IMR-90 (cell line): ENCODE measurements around the gene SEC23IP. TPM values are rescaled to one million over a fixed set of nuclear protein-coding genes. Genes with fewer than 3 reads are reported as not detected.
A peak's percentile ranks its signal among the peaks of the same experiment; 100 is the strongest.
"Not testable (repeated sequence)": the region's sequence is repeated elsewhere in the genome, so short reads cannot be mapped to it uniquely, and the experiment has no call there.

Source experiments
- ATAC-seq: fragments of 200-7000 bp; cut with Tn5 transposase; 2 replicates; pipeline ENCODE4 v1.9.1; 2020; ENCODE audit warnings: low read depth, mild to moderate bottlenecking, moderate library complexity
- BruUV-seq: library from RNA; stranded (reverse); fragments of 400-500 nt; replicated peaks from 2 replicates; lab custom pipeline; 2021; lab: Mats Ljungman, UMichigan
- CTCF ChIA-PET: fragments of 300-600 bp; formaldehyde crosslinking; extraction: SDS; loops from one replicate; lab custom pipeline; 2021; ENCODE audit warnings: antibody characterized with exemption; lab: Yijun Ruan, JAX
- POLR2A ChIA-PET: fragments of 300-600 bp; sonication (Branson Sonifier 250); formaldehyde crosslinking; loops from one replicate; lab custom pipeline; 2022; ENCODE audit warnings: antibody characterized with exemption; ENCODE audit not compliant: unreplicated experiment; lab: Charles Lee
- DNase-seq: peaks from one replicate; pipeline ENCODE4 v3.0.0; 2013
- H2AFZ ChIP-seq: replicated peaks from 2 replicates; pipeline ENCODE3; 2013; ENCODE audit warnings: low read length, mild to moderate bottlenecking; ENCODE audit not compliant: poor library complexity
- H2AK5ac ChIP-seq: 2 replicates; pipeline ENCODE4 v1.6.1; 2013; ENCODE audit warnings: low read depth, low read length, inconsistent platforms
- H2AK9ac ChIP-seq: replicated peaks from 2 replicates; pipeline ENCODE3; 2013; ENCODE audit warnings: mild to moderate bottlenecking, low read depth, low read length, moderate library complexity; ENCODE audit not compliant: poor library complexity
- H2BK120ac ChIP-seq: 2 replicates; pipeline ENCODE4 v1.6.1; 2013; ENCODE audit warnings: low read depth, low read length, inconsistent platforms
- H2BK15ac ChIP-seq: 3 replicates; pipeline ENCODE4 v1.6.1; 2013; ENCODE audit warnings: low read depth, low read length, inconsistent platforms
- H2BK20ac ChIP-seq: 2 replicates; pipeline ENCODE4 v1.6.1; 2013; ENCODE audit warnings: low read depth, mild to moderate bottlenecking, inconsistent platforms, low read length, moderate library complexity
- H2BK5ac ChIP-seq: 2 replicates; pipeline ENCODE4 v1.6.1; 2013; ENCODE audit warnings: mild to moderate bottlenecking, low read depth, low read length, inconsistent platforms; ENCODE audit not compliant: poor library complexity, severe bottlenecking
- H3K14ac ChIP-seq: replicated peaks from 2 replicates; pipeline ENCODE4 v1.6.1; 2013; ENCODE audit warnings: low read depth, low read length, inconsistent platforms
- H3K18ac ChIP-seq: 2 replicates; pipeline ENCODE4 v1.6.1; 2013; ENCODE audit warnings: low read depth, low read length, control low read depth
- H3K23ac ChIP-seq: 2 replicates; pipeline ENCODE4 v1.6.1; 2013; ENCODE audit warnings: low read depth, low read length, inconsistent platforms
- H3K27ac ChIP-seq: 2 replicates; pipeline ENCODE4 v1.5.1; 2013; ENCODE audit warnings: mild to moderate bottlenecking, control low read depth, low read length; ENCODE audit not compliant: insufficient read depth
- H3K27me3 ChIP-seq: 2 replicates; pipeline ENCODE4 v1.6.1; 2013; ENCODE audit warnings: low read length; ENCODE audit not compliant: control insufficient read depth, insufficient read depth
- H3K36me3 ChIP-seq: 2 replicates; pipeline ENCODE4 v1.6.1; 2013; ENCODE audit warnings: low read length, mixed read lengths; ENCODE audit not compliant: control insufficient read depth, insufficient read depth
- H3K4ac ChIP-seq: 2 replicates; pipeline ENCODE4 v1.6.1; 2013; ENCODE audit warnings: low read depth, low read length, inconsistent platforms
- H3K4me1 ChIP-seq: 2 replicates; pipeline ENCODE4 v1.6.1; 2013; ENCODE audit warnings: low read length, mixed read lengths; ENCODE audit not compliant: control insufficient read depth, insufficient read depth
- H3K4me2 ChIP-seq: 2 replicates; pipeline ENCODE4 v1.6.1; 2013; ENCODE audit warnings: low read depth, mild to moderate bottlenecking, control low read depth, low read length, moderate library complexity
- H3K4me3 ChIP-seq: 2 replicates; pipeline ENCODE4 v1.5.1; 2013; ENCODE audit warnings: low read depth, mild to moderate bottlenecking, control low read depth, low read length, moderate library complexity; ENCODE audit not compliant: insufficient read depth
- H3K56ac ChIP-seq: 2 replicates; pipeline ENCODE4 v1.6.1; 2013; ENCODE audit warnings: low read length, inconsistent platforms; ENCODE audit not compliant: insufficient read depth; ENCODE audit errors: extremely low read depth
- H3K79me1 ChIP-seq, 2 experiments: 2 replicates each; pipeline ENCODE4 v1.6.1; 2013; ENCODE audit warnings: low read length in 2 of 2, inconsistent platforms in 1 of 2, low read depth in 1 of 2
- H3K9ac ChIP-seq: 2 replicates; pipeline ENCODE4 v1.6.1; 2013; ENCODE audit warnings: low read depth, low read length, control low read depth
- H3K9me1 ChIP-seq: 2 replicates; pipeline ENCODE4 v1.6.1; 2013; ENCODE audit warnings: low read length, inconsistent platforms; ENCODE audit not compliant: insufficient read depth
- H3K9me3 ChIP-seq: 2 replicates; pipeline ENCODE4 v1.6.1; 2013; ENCODE audit warnings: low read length; ENCODE audit not compliant: control insufficient read depth, insufficient read depth
- H4K20me1 ChIP-seq: 2 replicates; pipeline ENCODE4 v1.6.1; 2013; ENCODE audit warnings: low read length, inconsistent platforms; ENCODE audit not compliant: insufficient read depth
- H4K5ac ChIP-seq: 2 replicates; pipeline ENCODE4 v1.6.1; 2013; ENCODE audit warnings: mild to moderate bottlenecking, low read depth, low read length, control low read depth
- H4K8ac ChIP-seq, 2 experiments: 2 replicates each; pipeline ENCODE4 v1.6.1; 2013; ENCODE audit warnings: low read depth in 2 of 2, low read length in 2 of 2, control low read depth in 1 of 2, inconsistent platforms in 1 of 2
- H4K91ac ChIP-seq: 2 replicates; pipeline ENCODE4 v1.6.1; 2013; ENCODE audit warnings: low read depth, low read length, inconsistent platforms; ENCODE audit not compliant: insufficient read depth
- WGBS, 2 experiments: methylation state at CpG; one replicate each; pipeline versions ENCODE4 v1.1.5 to v1.1.7; 2013; ENCODE audit warnings: missing lambda C conversion rate in 2 of 2; ENCODE audit not compliant: insufficient read length in 1 of 2; ENCODE audit errors: extremely low coverage in 2 of 2; 5-methylcytosine and 5-hydroxymethylcytosine counted together
- dilution Hi-C: fragments of 300-500 bp; cut with HindIII; formaldehyde crosslinking; loops from one replicate; pipeline ENCODE4 v1.14.3; 2018; ENCODE audit warnings: low sequenced_read_pairs; ENCODE audit not compliant: unreplicated experiment
- in situ Hi-C: fragments of 300-500 bp; cut with MboI; formaldehyde crosslinking; loops from 3 replicates; pipeline ENCODE4 v1.14.3; 2019; ENCODE audit warnings: low sequenced_read_pairs, inconsistent platforms, mixed read lengths
- intact Hi-C: fragments of 100-400 bp; cut with micrococcal nuclease; formaldehyde crosslinking; loops from 2 replicates; pipeline ENCODE4 v1.10.0; 2022
- polyA plus RNA-seq, 3 experiments: library from polyadenylated mRNA; depleted of rRNA; stranded (reverse); fragments of >200 nt; gene quantifications; 2 replicates each; pipeline ENCODE4 v1.2.3, GENCODE V29; 2012; ENCODE audit warnings: low replicate concordance in 1 of 3
- total RNA-seq: library from RNA; depleted of rRNA; stranded (reverse); fragments of >200 nt; gene quantifications from 2 replicates; pipeline ENCODE4 v1.2.3, GENCODE V29; 2012

SEC23IP gene
- total and polyA plus RNA-seq, 2 of the 4 experiments (the other 2 are of a cell fraction): 37.4 to 39.8 TPM

- H2AFZ ChIP-seq, H3K14ac ChIP-seq, H3K36me3 ChIP-seq, H2BK15ac ChIP-seq, CTCF ChIA-PET, H3K4me1 ChIP-seq, H3K9me3 ChIP-seq, H4K91ac ChIP-seq, H3K18ac ChIP-seq, in situ Hi-C loops, DNase-seq, H2AK9ac ChIP-seq, H2BK120ac ChIP-seq, H3K27me3 ChIP-seq, ATAC-seq, POLR2A ChIA-PET, H2BK20ac ChIP-seq, dilution Hi-C loops, BruUV-seq: not testable (repeated sequence)
- Histone ChIP-seq H3K23ac (0 out of 2 replicates have a peak overlapping the region, but pooled peaks have one; percentile 91), H3K4me2 (peak overlapping the region; percentile 78), H2AK5ac (peak overlapping the region; percentile 80; the same call in 1 of the 2 replicates), H3K79me1 (peaks cover 0 to 43% of the 10 kb centered on the region in 2 experiments; a peak in 2 of 4 replicates), H3K9me1 (peaks cover 13% of the 10 kb centered on the region), H3K56ac (peak overlapping the region; percentile 97; the same call in 1 of the 2 replicates), H4K5ac (peak overlapping the region; percentile 98), H3K9ac (peak overlapping the region; percentile 90; the same call in 1 of the 2 replicates), H2BK5ac (peak overlapping the region; percentile 93), H3K27ac (peak overlapping the region; percentile 93; the same call in 1 of the 2 replicates), H3K4me3 (peak overlapping the region; percentile 87), H4K20me1 (peaks cover 31% of the 10 kb centered on the region), H3K4ac (peak overlapping the region; percentile 95; the same call in 1 of the 2 replicates), H4K8ac (peak overlapping the region; percentile 64 to 99)
- WGBS, 2 experiments: 44% methylated on average over 4 of the region's 14 CpGs; no CpG with 5 or more reads in 1 of the 2 experiments
- intact Hi-C loops: loop anchor here (1.0 kb wide), 1 partner anchor 19 kb away; no protein-coding TSS in a partner anchor
Observed at GRCh38 chr10:119891849-119892187, 712 bp upstream of the SEC23IP start.
